PC-3 (cell line): ENCODE data around the gene ASCC3.

ENCODE experiments used
- EZH2 ChIP-seq: fragments of 300-600 bp; sonication (generic); IDR thresholded peaks from one replicate; pipeline ENCODE4 v1.6.1; 2017; ENCODE audit warnings: antibody characterized with exemption, mild to moderate bottlenecking, low read length; ENCODE audit not compliant: unreplicated experiment
- TF ChIP-seq, protein P1 (sequence below): fragments of 300-600 bp; sonication (generic); conservative IDR thresholded peaks from 2 replicates; pipeline ENCODE4 v1.5.1; 2017; ENCODE audit warnings: antibody characterized with exemption, low read depth, mild to moderate bottlenecking, low read length

- TF ChIP-seq, protein P1, sequence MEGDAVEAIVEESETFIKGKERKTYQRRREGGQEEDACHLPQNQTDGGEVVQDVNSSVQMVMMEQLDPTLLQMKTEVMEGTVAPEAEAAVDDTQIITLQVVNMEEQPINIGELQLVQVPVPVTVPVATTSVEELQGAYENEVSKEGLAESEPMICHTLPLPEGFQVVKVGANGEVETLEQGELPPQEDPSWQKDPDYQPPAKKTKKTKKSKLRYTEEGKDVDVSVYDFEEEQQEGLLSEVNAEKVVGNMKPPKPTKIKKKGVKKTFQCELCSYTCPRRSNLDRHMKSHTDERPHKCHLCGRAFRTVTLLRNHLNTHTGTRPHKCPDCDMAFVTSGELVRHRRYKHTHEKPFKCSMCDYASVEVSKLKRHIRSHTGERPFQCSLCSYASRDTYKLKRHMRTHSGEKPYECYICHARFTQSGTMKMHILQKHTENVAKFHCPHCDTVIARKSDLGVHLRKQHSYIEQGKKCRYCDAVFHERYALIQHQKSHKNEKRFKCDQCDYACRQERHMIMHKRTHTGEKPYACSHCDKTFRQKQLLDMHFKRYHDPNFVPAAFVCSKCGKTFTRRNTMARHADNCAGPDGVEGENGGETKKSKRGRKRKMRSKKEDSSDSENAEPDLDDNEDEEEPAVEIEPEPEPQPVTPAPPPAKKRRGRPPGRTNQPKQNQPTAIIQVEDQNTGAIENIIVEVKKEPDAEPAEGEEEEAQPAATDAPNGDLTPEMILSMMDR = no peak
- TF ChIP-seq EZH2 = no peak
Measured at GRCh38 chr6:100466410-100467128, 414.6 kb downstream of the ASCC3 start.
